Measurements from ENCODE around the gene TAS2R40. TPM values are rescaled to one million over a fixed set of nuclear protein-coding genes. Genes with fewer than 3 reads are reported as not detected.

Gene TAS2R40
- total RNA-seq, 4 donors from 2014 or later, result not detected

GRCh38 chr7:143188994-143189393 lies 32.8 kb upstream of the TAS2R40 start:
- no peak for TF ChIP-seq CTCF (IDR thresholded peaks at IDR 0.05; ENCODE audit: low read depth)

GRCh38 chr7:143193880-143194279 lies 28.0 kb upstream of the TAS2R40 start:
- no peak for TF ChIP-seq CTCF (IDR thresholded peaks at IDR 0.05; ENCODE audit: low read depth)

- no peak for TF ChIP-seq CTCF (IDR thresholded peaks at IDR 0.05; ENCODE audit: low read depth)
Measured at GRCh38 chr7:143199040-143199439, 22.8 kb upstream of the TAS2R40 start.

GRCh38 chr7:143202161-143202560 lies 19.7 kb upstream of the TAS2R40 start:
- no peak for TF ChIP-seq CTCF (IDR thresholded peaks at IDR 0.05; ENCODE audit: low read depth)

GRCh38 chr7:143203386-143203785 lies 18.5 kb upstream of the TAS2R40 start:
- TF ChIP-seq CTCF (IDR thresholded peaks at IDR 0.05; ENCODE audit: low read depth), result no peak

GRCh38 chr7:143205560-143206293 lies 16.1 kb upstream of the TAS2R40 start:
- no peak for TF ChIP-seq CTCF (IDR thresholded peaks at IDR 0.05; ENCODE audit: low read depth)

- TF ChIP-seq CTCF (IDR thresholded peaks at IDR 0.05; ENCODE audit: low read depth), result no peak
Measured at GRCh38 chr7:143210541-143210940, 11.3 kb upstream of the TAS2R40 start.

Data from subcutaneous adipose tissue (tissue), 4 donors.